Measurements from ENCODE around the gene SATB1.

The SATB1 gene

DNA sequence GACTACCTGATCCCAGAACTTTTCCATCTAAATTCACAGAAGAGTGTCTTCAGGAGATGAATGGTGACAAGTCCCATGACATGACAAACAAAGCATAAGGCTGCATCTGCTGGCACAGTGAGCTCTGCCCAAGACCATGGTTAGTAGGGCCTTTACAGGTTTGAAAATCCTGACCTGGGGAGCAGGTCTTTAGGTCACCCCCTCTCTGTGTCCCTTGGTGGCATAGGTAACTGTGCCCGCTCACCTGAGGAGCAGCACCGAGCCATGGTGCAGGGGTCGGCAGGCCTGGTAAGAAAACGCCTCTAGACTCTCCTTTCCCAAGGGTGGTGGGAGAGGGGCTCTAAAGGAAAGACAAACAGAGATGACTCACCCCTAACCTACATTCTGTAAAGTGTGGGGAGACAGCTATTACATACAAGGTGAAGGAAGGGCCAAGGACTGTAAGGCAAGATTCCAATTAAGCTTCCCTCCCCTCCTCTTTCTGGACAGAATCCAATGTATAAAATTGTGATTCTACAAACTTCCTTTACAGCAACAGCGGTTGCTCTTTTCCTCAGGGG lies 74.0 kb downstream of the SATB1 start:
- no peak overlapping the region for H3K27ac ChIP-seq (ENCODE audit: extremely low read depth, low read depth, low read length)
- no peaks in the 10 kb centered on the region for H3K9me3 ChIP-seq (ENCODE audit: control insufficient read depth, insufficient read depth, low read depth, low read length)
- ChIA-PET POLR2A (no interaction called here), CTCF (interaction anchor here (0.6 kb wide), 1 partner anchor 526 kb away, joined by 3 read pairs; no protein-coding TSS in a partner anchor)
- H3K4me1 ChIP-seq (ENCODE audit: control insufficient read depth, insufficient read depth, low read length): 0 out of 2 replicates have a peak, but pooled peaks cover 2% of the 10 kb centered on the region
- peaks cover 6 to 18% of the 10 kb centered on the region in 2 experiments; a peak in 2 of 3 replicates for H3K36me3 ChIP-seq (ENCODE audit: control insufficient read depth in 2 of 2, insufficient read depth in 1 of 2, low read length in 2 of 2)
- H3K4me3 ChIP-seq (ENCODE audit: low read depth, low read length): no peak overlapping the region
- TF ChIP-seq ZNF449 (tag by site-specific recombination; IDR thresholded peaks at IDR 0.05) (no peak), HOXA7 (CRISPR knock-in tag; IDR thresholded peaks at IDR 0.05; ENCODE audit: borderline replicate concordance) (no peak), ZNF670 (tag by site-specific recombination; IDR thresholded peaks at IDR 0.05; ENCODE audit: low read depth) (no peak), KLF7 (tag by site-specific recombination; IDR thresholded peaks at IDR 0.05; ENCODE audit: borderline replicate concordance) (no peak), ZBTB17 (tag by site-specific recombination; IDR thresholded peaks at IDR 0.05) (no peak), ZNF121 (tag by site-specific recombination; IDR thresholded peaks at IDR 0.05) (no peak), MEIS1 (CRISPR knock-in tag; IDR thresholded peaks at IDR 0.05; ENCODE audit: borderline replicate concordance) (no peak), ZNF843 (tag by site-specific recombination; IDR thresholded peaks at IDR 0.05) (no peak), ZNF10 (tag by site-specific recombination; IDR thresholded peaks at IDR 0.05) (no peak), PRDM4 (tag by site-specific recombination; IDR thresholded peaks at IDR 0.05) (no peak), YY2 (tag by site-specific recombination; IDR thresholded peaks at IDR 0.05) (no peak), HOXC10 (CRISPR knock-in tag; IDR thresholded peaks at IDR 0.05) (no peak), ZNF707 (tag by site-specific recombination; IDR thresholded peaks at IDR 0.05) (no peak), ZSCAN18 (tag by site-specific recombination; IDR thresholded peaks at IDR 0.05) (no peak), MYNN (tag by site-specific recombination; IDR thresholded peaks at IDR 0.05; ENCODE audit: borderline replicate concordance) (no peak), ZNF248 (tag by site-specific recombination; IDR thresholded peaks at IDR 0.05) (no peak), ZNF112 (tag by site-specific recombination; IDR thresholded peaks at IDR 0.05) (no peak), PBX3 (CRISPR knock-in tag; IDR thresholded peaks at IDR 0.05) (no peak)
- TF ChIP-seq, protein P1, sequence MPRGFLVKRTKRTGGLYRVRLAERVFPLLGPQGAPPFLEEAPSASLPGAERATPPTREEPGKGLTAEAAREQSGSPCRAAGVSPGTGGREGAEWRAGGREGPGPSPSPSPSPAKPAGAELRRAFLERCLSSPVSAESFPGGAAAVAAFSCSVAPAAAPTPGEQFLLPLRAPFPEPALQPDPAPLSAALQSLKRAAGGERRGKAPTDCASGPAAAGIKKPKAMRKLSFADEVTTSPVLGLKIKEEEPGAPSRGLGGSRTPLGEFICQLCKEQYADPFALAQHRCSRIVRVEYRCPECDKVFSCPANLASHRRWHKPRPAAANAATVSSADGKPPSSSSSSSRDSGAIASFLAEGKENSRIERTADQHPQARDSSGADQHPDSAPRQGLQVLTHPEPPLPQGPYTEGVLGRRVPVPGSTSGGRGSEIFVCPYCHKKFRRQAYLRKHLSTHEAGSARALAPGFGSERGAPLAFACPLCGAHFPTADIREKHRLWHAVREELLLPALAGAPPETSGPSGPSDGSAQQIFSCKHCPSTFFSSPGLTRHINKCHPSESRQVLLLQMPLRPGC (tag by site-specific recombination; IDR thresholded peaks at IDR 0.05): no peak
